ENCODE results near the gene SH3PXD2A. TPM values are rescaled to one million over a fixed set of nuclear protein-coding genes. Genes with fewer than 3 reads are reported as not detected.

SH3PXD2A gene
- total RNA-seq, 1 donor from 2014 or later: 56.2 TPM

- TF ChIP-seq POLR2AphosphoS5 (IDR thresholded peaks at IDR 0.05; ENCODE audit: insufficient read depth in 1 of 2, low read depth in 1 of 2) (no peak), POLR2A (IDR thresholded peaks at IDR 0.05) (no peak), CTCF (IDR thresholded peaks at IDR 0.05) (no peak)
- no peak for DNase-seq (ENCODE audit: extremely low spot score in 2 of 2)
- intact Hi-C loops (cut with DNase I): loop anchor here (5.0 kb wide), 1 partner anchor 143 kb away; the partner anchor contains the start of gene SH3PXD2A
- peaks cover 38% of the 10 kb centered on the region for H3K4me1 ChIP-seq
- no peaks in the 10 kb centered on the region for H3K9me3 ChIP-seq
- H3K27me3 ChIP-seq: no peaks in the 10 kb centered on the region
- no peaks in the 10 kb centered on the region for H3K36me3 ChIP-seq
- H3K27ac ChIP-seq: no peak overlapping the region
- no peak overlapping the region for H3K4me3 ChIP-seq
Observed at GRCh38 chr10:103714232-103714891, 141.0 kb downstream of the SH3PXD2A start.

- no peaks in the 10 kb centered on the region for H3K27me3 ChIP-seq
- peaks cover 38% of the 10 kb centered on the region for H3K4me1 ChIP-seq
- intact Hi-C loops (cut with DNase I): loop anchor here (5.0 kb wide), 1 partner anchor 144 kb away; the partner anchor contains the start of gene SH3PXD2A
- TF ChIP-seq POLR2A (IDR thresholded peaks at IDR 0.05) (no peak), CTCF (IDR thresholded peaks at IDR 0.05) (no peak), POLR2AphosphoS5 (IDR thresholded peaks at IDR 0.05; ENCODE audit: insufficient read depth in 1 of 2, low read depth in 1 of 2) (no peak)
- DNase-seq (ENCODE audit: extremely low spot score in 2 of 2): no peak
- no peak overlapping the region for H3K4me3 ChIP-seq
- H3K27ac ChIP-seq: no peak overlapping the region
- no peaks in the 10 kb centered on the region for H3K36me3 ChIP-seq
- H3K9me3 ChIP-seq: no peaks in the 10 kb centered on the region
Observed at GRCh38 chr10:103713676-103714075, 141.7 kb downstream of the SH3PXD2A start.

- Histone ChIP-seq H3K4me1 (peaks cover 34% of the 10 kb centered on the region), H3K27ac (no peak overlapping the region), H3K36me3 (no peaks in the 10 kb centered on the region), H3K27me3 (no peaks in the 10 kb centered on the region), H3K4me3 (no peak overlapping the region), H3K9me3 (no peaks in the 10 kb centered on the region)
- no peak for DNase-seq (ENCODE audit: extremely low spot score in 2 of 2)
- intact Hi-C loops (cut with DNase I): loop anchor here (5.0 kb wide), 1 partner anchor 144 kb away; the partner anchor contains the start of gene SH3PXD2A
- TF ChIP-seq CTCF (IDR thresholded peaks at IDR 0.05) (peak; percentile 86 to 97 (median 96)), POLR2AphosphoS5 (IDR thresholded peaks at IDR 0.05; ENCODE audit: insufficient read depth in 1 of 2, low read depth in 1 of 2) (no peak), POLR2A (IDR thresholded peaks at IDR 0.05) (no peak)
Observed at GRCh38 chr10:103712898-103713498, 142.4 kb downstream of the SH3PXD2A start.

GRCh38 chr10:103712146-103712545, 143.2 kb downstream of the SH3PXD2A start:
- intact Hi-C loops (cut with DNase I): loop anchor here (5.0 kb wide), 1 partner anchor 145 kb away; the partner anchor contains the start of gene SH3PXD2A
- Histone ChIP-seq H3K4me3 (no peak overlapping the region), H3K4me1 (peaks cover 25% of the 10 kb centered on the region), H3K27ac (no peak overlapping the region), H3K36me3 (no peaks in the 10 kb centered on the region), H3K9me3 (no peaks in the 10 kb centered on the region), H3K27me3 (no peaks in the 10 kb centered on the region)
- DNase-seq (ENCODE audit: extremely low spot score in 2 of 2): no peak
- no peak for TF ChIP-seq POLR2A (IDR thresholded peaks at IDR 0.05)

DNA sequence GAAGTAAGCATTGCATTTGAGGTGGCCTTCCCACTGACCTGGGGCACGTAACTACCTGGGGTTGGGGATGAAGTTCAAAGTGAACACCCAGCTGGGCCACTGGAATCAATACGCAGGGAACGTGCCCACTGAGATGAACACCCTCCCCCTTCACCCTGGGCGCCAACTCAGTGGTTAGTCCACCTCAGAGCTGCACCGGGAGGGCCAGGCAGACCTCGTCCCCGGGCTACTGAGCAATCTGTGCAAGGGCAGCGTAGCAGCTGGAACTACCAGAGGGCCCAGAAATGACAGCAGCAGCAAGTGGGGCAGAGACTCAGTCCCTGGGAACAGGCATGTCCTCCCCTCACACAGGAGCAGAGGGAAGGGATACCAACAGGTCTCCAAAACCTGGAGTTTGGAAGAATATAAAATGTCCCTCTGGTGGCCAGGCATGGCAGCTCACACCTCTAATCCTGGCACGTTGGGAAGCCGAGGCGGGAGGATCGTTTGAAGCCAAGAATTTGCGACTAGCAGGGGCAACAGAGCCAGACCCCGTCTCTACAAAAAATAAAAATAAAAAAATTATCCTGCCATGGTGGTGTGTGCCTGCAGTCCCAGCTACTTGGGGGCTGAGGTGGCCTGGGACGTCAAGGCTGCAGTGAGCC, 143.9 kb downstream of the SH3PXD2A start:
- intact Hi-C loops (cut with DNase I): loop anchor here (5.0 kb wide), 1 partner anchor 146 kb away; the partner anchor contains the start of gene SH3PXD2A
- Histone ChIP-seq H3K9me3 (no peaks in the 10 kb centered on the region), H3K4me1 (peaks cover 19% of the 10 kb centered on the region), H3K36me3 (no peaks in the 10 kb centered on the region), H3K27me3 (no peaks in the 10 kb centered on the region), H3K27ac (no peak overlapping the region), H3K4me3 (no peak overlapping the region)
- DNase-seq (ENCODE audit: extremely low spot score in 2 of 2): no peak
- no peak for TF ChIP-seq POLR2AphosphoS5 (IDR thresholded peaks at IDR 0.05; ENCODE audit: insufficient read depth in 1 of 2, low read depth in 1 of 2)
- TF ChIP-seq POLR2A (IDR thresholded peaks at IDR 0.05): no peak
- TF ChIP-seq CTCF (IDR thresholded peaks at IDR 0.05): peak in 1 of 3 experiments; percentile 16
